ENCODE data around the gene C15orf39. TPM values are rescaled to one million over a fixed set of nuclear protein-coding genes. Genes with fewer than 3 reads are reported as not detected.
"Not testable (repeated sequence)": the region's sequence is repeated elsewhere in the genome, so short reads cannot be mapped to it uniquely, and the experiment has no call there.

Gene C15orf39
- total RNA-seq, 1 experiment from 2014 or later = 45.6 TPM

GRCh38 chr15:75217012-75217411 lies 15.3 kb downstream of the C15orf39 start:
- no peaks in the 10 kb centered on the region for H4K20me1 ChIP-seq (ENCODE audit: control insufficient read depth, insufficient read depth, insufficient read length)
- H2BK12ac ChIP-seq (ENCODE audit: insufficient read length, low read depth, low read length) = no peak overlapping the region
- H3K9me3 ChIP-seq (ENCODE audit: control insufficient read depth, low read depth, low read length) = no peaks in the 10 kb centered on the region
- H3K4me1 ChIP-seq (ENCODE audit: insufficient read depth, low read length) = peaks cover 2% of the 10 kb centered on the region; the same call in 1 of the 2 replicates
- H3K14ac ChIP-seq (ENCODE audit: insufficient read depth, low read length) = no peak overlapping the region
- no peak overlapping the region for H3K4me3 Mint-ChIP-seq
- H2AFZ ChIP-seq (ENCODE audit: low read length) = no peak overlapping the region
- no peak overlapping the region for H3K23ac ChIP-seq (ENCODE audit: insufficient read length, low read depth, low read length)
- TF ChIP-seq, protein P1, sequence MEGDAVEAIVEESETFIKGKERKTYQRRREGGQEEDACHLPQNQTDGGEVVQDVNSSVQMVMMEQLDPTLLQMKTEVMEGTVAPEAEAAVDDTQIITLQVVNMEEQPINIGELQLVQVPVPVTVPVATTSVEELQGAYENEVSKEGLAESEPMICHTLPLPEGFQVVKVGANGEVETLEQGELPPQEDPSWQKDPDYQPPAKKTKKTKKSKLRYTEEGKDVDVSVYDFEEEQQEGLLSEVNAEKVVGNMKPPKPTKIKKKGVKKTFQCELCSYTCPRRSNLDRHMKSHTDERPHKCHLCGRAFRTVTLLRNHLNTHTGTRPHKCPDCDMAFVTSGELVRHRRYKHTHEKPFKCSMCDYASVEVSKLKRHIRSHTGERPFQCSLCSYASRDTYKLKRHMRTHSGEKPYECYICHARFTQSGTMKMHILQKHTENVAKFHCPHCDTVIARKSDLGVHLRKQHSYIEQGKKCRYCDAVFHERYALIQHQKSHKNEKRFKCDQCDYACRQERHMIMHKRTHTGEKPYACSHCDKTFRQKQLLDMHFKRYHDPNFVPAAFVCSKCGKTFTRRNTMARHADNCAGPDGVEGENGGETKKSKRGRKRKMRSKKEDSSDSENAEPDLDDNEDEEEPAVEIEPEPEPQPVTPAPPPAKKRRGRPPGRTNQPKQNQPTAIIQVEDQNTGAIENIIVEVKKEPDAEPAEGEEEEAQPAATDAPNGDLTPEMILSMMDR (conservative IDR thresholded peaks at IDR 0.05) = no peak
- DNase-seq = no peak
- H2BK120ac ChIP-seq (ENCODE audit: low read depth, low read length, poor library complexity, severe bottlenecking) = no peak overlapping the region
- H3K9ac ChIP-seq (ENCODE audit: extremely low read depth, insufficient read length, low read length) = no peak overlapping the region
- peaks cover 10% of the 10 kb centered on the region for H3K27me3 Mint-ChIP-seq (ENCODE audit: low read depth)
- WGBS (ENCODE audit: extremely low coverage, insufficient read length, low lambda C conversion rate) = no CpG with 5 or more reads among the region's 6 CpGs
- H3K56ac ChIP-seq (ENCODE audit: insufficient read length, low read depth, low read length) = no peak overlapping the region
- no peak overlapping the region for H3K27ac ChIP-seq (ENCODE audit: insufficient read length, low read depth, low read length)
- no peak overlapping the region for H2AK5ac ChIP-seq (ENCODE audit: insufficient read length, low read length)
- H3K36me3 Mint-ChIP-seq (ENCODE audit: insufficient read depth in 1 of 3, low read depth in 3 of 3) = peaks cover 3 to 12% (median 10%) of the 10 kb centered on the region in 3 experiments; a peak in 6 of 7 replicates
- H3K4me2 ChIP-seq (ENCODE audit: insufficient read depth, insufficient read length, low read length) = no peak overlapping the region
- no peak overlapping the region for H2BK15ac ChIP-seq (ENCODE audit: low read depth, low read length)
- H4K91ac ChIP-seq (ENCODE audit: insufficient read length, low read depth, low read length) = no peak overlapping the region
- no peak overlapping the region for H3T11ph ChIP-seq (ENCODE audit: low read length)
- peaks cover 17 to 18% of the 10 kb centered on the region in 2 experiments for H3K4me1 Mint-ChIP-seq
- no peak overlapping the region for H2BK20ac ChIP-seq (ENCODE audit: low read depth, low read length, poor library complexity, severe bottlenecking)
- H3K9me3 Mint-ChIP-seq = no peaks in the 10 kb centered on the region
- no peak overlapping the region for H3K18ac ChIP-seq (ENCODE audit: insufficient read length, low read depth, low read length)
- H3K27me3 ChIP-seq (ENCODE audit: insufficient read depth, low read length) = no peaks in the 10 kb centered on the region
- H3K79me2 ChIP-seq (ENCODE audit: insufficient read depth, low read length) = no peaks in the 10 kb centered on the region
- H4K5ac ChIP-seq (ENCODE audit: insufficient read length, low read depth, low read length) = no peak overlapping the region
- no peak overlapping the region for H2BK5ac ChIP-seq (ENCODE audit: insufficient read length, low read length)
- no peak overlapping the region for H3K4ac ChIP-seq (ENCODE audit: low read depth, low read length)
- no peak overlapping the region for H3K27ac Mint-ChIP-seq
- H3K23me2 ChIP-seq (ENCODE audit: insufficient read length, low read depth, low read length, poor library complexity, severe bottlenecking) = no peaks in the 10 kb centered on the region
- no peak overlapping the region for H4K8ac ChIP-seq (replicated peaks; ENCODE audit: insufficient read length, low read depth, low read length)
- no peaks in the 10 kb centered on the region for H3K79me1 ChIP-seq (ENCODE audit: insufficient read depth, low read depth, low read length, poor library complexity, severe bottlenecking)

- not testable (repeated sequence) for H3K36me3 Mint-ChIP-seq (ENCODE audit: insufficient read depth in 1 of 3, low read depth in 3 of 3); H2BK5ac ChIP-seq (ENCODE audit: insufficient read length, low read length); H3K4me1 ChIP-seq (ENCODE audit: insufficient read depth, low read length); H4K8ac ChIP-seq (replicated peaks; ENCODE audit: insufficient read length, low read depth, low read length); H3K9me3 Mint-ChIP-seq; H3K9ac ChIP-seq (ENCODE audit: extremely low read depth, insufficient read length, low read length); H3K9me3 ChIP-seq (ENCODE audit: control insufficient read depth, low read depth, low read length); H2BK12ac ChIP-seq (ENCODE audit: insufficient read length, low read depth, low read length); H3K4me3 Mint-ChIP-seq; H3K27ac ChIP-seq (ENCODE audit: insufficient read length, low read depth, low read length); H3K79me1 ChIP-seq (ENCODE audit: insufficient read depth, low read depth, low read length, poor library complexity, severe bottlenecking); H3K4me2 ChIP-seq (ENCODE audit: insufficient read depth, insufficient read length, low read length); H2BK15ac ChIP-seq (ENCODE audit: low read depth, low read length); H3K27me3 ChIP-seq (ENCODE audit: insufficient read depth, low read length); H2BK20ac ChIP-seq (ENCODE audit: low read depth, low read length, poor library complexity, severe bottlenecking); DNase-seq; H3T11ph ChIP-seq (ENCODE audit: low read length); H4K5ac ChIP-seq (ENCODE audit: insufficient read length, low read depth, low read length); H3K18ac ChIP-seq (ENCODE audit: insufficient read length, low read depth, low read length); H3K4ac ChIP-seq (ENCODE audit: low read depth, low read length); H4K20me1 ChIP-seq (ENCODE audit: control insufficient read depth, insufficient read depth, insufficient read length); H3K23ac ChIP-seq (ENCODE audit: insufficient read length, low read depth, low read length); H4K91ac ChIP-seq (ENCODE audit: insufficient read length, low read depth, low read length); H3K56ac ChIP-seq (ENCODE audit: insufficient read length, low read depth, low read length); H3K79me2 ChIP-seq (ENCODE audit: insufficient read depth, low read length); H2AK5ac ChIP-seq (ENCODE audit: insufficient read length, low read length); H3K27ac Mint-ChIP-seq; H2BK120ac ChIP-seq (ENCODE audit: low read depth, low read length, poor library complexity, severe bottlenecking); H2AFZ ChIP-seq (ENCODE audit: low read length); H3K14ac ChIP-seq (ENCODE audit: insufficient read depth, low read length); H3K23me2 ChIP-seq (ENCODE audit: insufficient read length, low read depth, low read length, poor library complexity, severe bottlenecking)
- Mint-ChIP-seq H3K4me1 (peaks cover 17 to 18% of the 10 kb centered on the region in 2 experiments), H3K27me3 (ENCODE audit: low read depth) (peaks cover 11% of the 10 kb centered on the region)
- no CpG with 5 or more reads among the region's 3 CpGs for WGBS (ENCODE audit: extremely low coverage, insufficient read length, low lambda C conversion rate)
Measured at GRCh38 chr15:75217574-75217973, 15.9 kb downstream of the C15orf39 start.
